ENCODE data around the gene RBBP5. TPM values are rescaled to one million over a fixed set of nuclear protein-coding genes. Genes with fewer than 3 reads are reported as not detected.

RBBP5 gene
- total RNA-seq, 1 donor from 2014 or later, result 20.6 TPM

- H3K9me3 Mint-ChIP-seq (ENCODE audit: unreplicated experiment), result no peaks in the 10 kb centered on the region
- H3K4me3 Mint-ChIP-seq (ENCODE audit: unreplicated experiment), result no peak overlapping the region
- no peaks in the 10 kb centered on the region for H3K4me1 Mint-ChIP-seq (ENCODE audit: low read depth, unreplicated experiment)
- H3K36me3 Mint-ChIP-seq (ENCODE audit: unreplicated experiment), result no peaks in the 10 kb centered on the region
- H3K27me3 Mint-ChIP-seq (ENCODE audit: unreplicated experiment), result no peaks in the 10 kb centered on the region
- no peak for TF ChIP-seq CTCF (IDR thresholded peaks at IDR 0.05; ENCODE audit: partially characterized antibody, unreplicated experiment)
- no peak overlapping the region for H3K27ac Mint-ChIP-seq (ENCODE audit: unreplicated experiment)
- no peak for DNase-seq
These were observed 11.5 kb upstream of the RBBP5 start for GRCh38 chr1:205133287-205133686.

- no peaks in the 10 kb centered on the region for H3K36me3 Mint-ChIP-seq (ENCODE audit: unreplicated experiment)
These were observed 7.8 kb upstream of the RBBP5 start for GRCh38 chr1:205129447-205130029.

GRCh38 chr1:205128050-205128449 lies 6.3 kb upstream of the RBBP5 start:
- no peaks in the 10 kb centered on the region for H3K36me3 Mint-ChIP-seq (ENCODE audit: unreplicated experiment)
- H3K9me3 Mint-ChIP-seq (ENCODE audit: unreplicated experiment), result no peaks in the 10 kb centered on the region
- TF ChIP-seq CTCF (IDR thresholded peaks at IDR 0.05; ENCODE audit: partially characterized antibody, unreplicated experiment), result no peak
- no peak overlapping the region for H3K27ac Mint-ChIP-seq (ENCODE audit: unreplicated experiment)
- H3K4me1 Mint-ChIP-seq (ENCODE audit: low read depth, unreplicated experiment), result no peaks in the 10 kb centered on the region
- no peak overlapping the region for H3K4me3 Mint-ChIP-seq (ENCODE audit: unreplicated experiment)
- no peaks in the 10 kb centered on the region for H3K27me3 Mint-ChIP-seq (ENCODE audit: unreplicated experiment)
- no peak for DNase-seq

More at GRCh38 chr1:205129447-205130029, 7.8 kb upstream of the RBBP5 start:
- H3K4me3 Mint-ChIP-seq (ENCODE audit: unreplicated experiment), result no peak overlapping the region
- H3K9me3 Mint-ChIP-seq (ENCODE audit: unreplicated experiment), result no peaks in the 10 kb centered on the region
- H3K4me1 Mint-ChIP-seq (ENCODE audit: low read depth, unreplicated experiment), result no peaks in the 10 kb centered on the region
- no peak overlapping the region for H3K27ac Mint-ChIP-seq (ENCODE audit: unreplicated experiment)
- TF ChIP-seq CTCF (IDR thresholded peaks at IDR 0.05; ENCODE audit: partially characterized antibody, unreplicated experiment), result no peak
- no peaks in the 10 kb centered on the region for H3K27me3 Mint-ChIP-seq (ENCODE audit: unreplicated experiment)
- DNase-seq, result no peak

- no peaks in the 10 kb centered on the region for H3K4me1 Mint-ChIP-seq (ENCODE audit: low read depth, unreplicated experiment)
- no peaks in the 10 kb centered on the region for H3K27me3 Mint-ChIP-seq (ENCODE audit: unreplicated experiment)
- no peaks in the 10 kb centered on the region for H3K36me3 Mint-ChIP-seq (ENCODE audit: unreplicated experiment)
- no peaks in the 10 kb centered on the region for H3K9me3 Mint-ChIP-seq (ENCODE audit: unreplicated experiment)
- TF ChIP-seq CTCF (IDR thresholded peaks at IDR 0.05; ENCODE audit: partially characterized antibody, unreplicated experiment), result no peak
- H3K27ac Mint-ChIP-seq (ENCODE audit: unreplicated experiment), result no peak overlapping the region
- no peak for DNase-seq
- no peak overlapping the region for H3K4me3 Mint-ChIP-seq (ENCODE audit: unreplicated experiment)
These were observed 5.9 kb upstream of the RBBP5 start for GRCh38 chr1:205127646-205128045.

GRCh38 chr1:205124726-205125125 lies 2.9 kb upstream of the RBBP5 start:
- H3K9me3 Mint-ChIP-seq (ENCODE audit: unreplicated experiment), result peaks cover 7% of the 10 kb centered on the region
- no peak overlapping the region for H3K4me3 Mint-ChIP-seq (ENCODE audit: unreplicated experiment)
- H3K27ac Mint-ChIP-seq (ENCODE audit: unreplicated experiment), result no peak overlapping the region
- H3K4me1 Mint-ChIP-seq (ENCODE audit: low read depth, unreplicated experiment), result peaks cover 11% of the 10 kb centered on the region
- H3K36me3 Mint-ChIP-seq (ENCODE audit: unreplicated experiment), result no peaks in the 10 kb centered on the region
- DNase-seq, result no peak
- TF ChIP-seq CTCF (IDR thresholded peaks at IDR 0.05; ENCODE audit: partially characterized antibody, unreplicated experiment), result no peak
- H3K27me3 Mint-ChIP-seq (ENCODE audit: unreplicated experiment), result peaks cover 7% of the 10 kb centered on the region
